Stimulated activated CD8-positive, alpha-beta memory T cell treated with anti-CD3 and anti-CD28 coated beads, Interleukin-15, amount 100 ng/mL, for 24 hours (primary cell): ENCODE measurements around the gene PIAS1.
"Not testable (repeated sequence)": the region's sequence is repeated elsewhere in the genome, so short reads cannot be mapped to it uniquely, and the experiment has no call there.

Source experiments
- DNase-seq: peaks from one replicate; pipeline ENCODE4 v3.0.0-alpha.2; 2020; ENCODE audit warnings: low read depth

PIAS1 gene

DNA sequence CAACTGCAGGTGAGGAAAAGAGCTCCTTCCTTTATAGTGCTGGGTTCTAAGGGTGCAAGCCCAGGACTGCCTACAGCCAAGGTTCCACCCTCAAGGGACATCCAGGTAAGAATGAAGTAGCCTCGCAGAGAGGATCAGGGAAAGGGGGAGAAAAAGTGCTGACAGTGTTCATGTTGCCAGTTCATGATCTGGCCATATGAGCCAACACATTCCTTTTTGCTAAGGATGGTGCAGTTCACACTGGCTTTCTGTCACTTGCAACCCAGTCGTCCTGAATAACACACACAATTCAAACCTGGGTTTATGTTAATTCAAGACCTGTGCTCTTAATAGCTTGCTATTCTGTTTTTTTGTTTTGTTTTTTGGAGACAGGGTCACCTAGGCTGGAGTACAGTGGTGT, 166.4 kb downstream of the PIAS1 start:
- no peak for DNase-seq

DNA sequence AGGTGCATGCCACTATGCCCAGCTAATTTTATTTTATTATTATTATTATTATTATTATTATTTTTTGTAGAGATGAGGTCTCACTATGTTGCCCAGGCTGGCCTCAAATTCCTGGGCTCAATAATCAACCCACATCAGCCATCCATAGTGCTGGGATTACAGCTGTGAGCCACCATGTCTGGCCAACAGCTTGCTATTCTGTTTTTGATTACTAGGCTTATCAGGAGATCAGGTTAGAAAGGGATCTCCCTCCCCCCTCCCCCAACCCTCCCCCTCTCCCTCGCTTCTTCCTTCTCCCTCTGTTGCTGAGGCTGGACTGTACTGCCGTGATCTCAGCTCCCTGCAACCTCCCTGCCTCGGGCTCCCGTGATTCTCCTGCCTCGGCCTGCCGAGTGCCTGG, 166.9 kb downstream of the PIAS1 start:
- DNase-seq = no peak

DNA sequence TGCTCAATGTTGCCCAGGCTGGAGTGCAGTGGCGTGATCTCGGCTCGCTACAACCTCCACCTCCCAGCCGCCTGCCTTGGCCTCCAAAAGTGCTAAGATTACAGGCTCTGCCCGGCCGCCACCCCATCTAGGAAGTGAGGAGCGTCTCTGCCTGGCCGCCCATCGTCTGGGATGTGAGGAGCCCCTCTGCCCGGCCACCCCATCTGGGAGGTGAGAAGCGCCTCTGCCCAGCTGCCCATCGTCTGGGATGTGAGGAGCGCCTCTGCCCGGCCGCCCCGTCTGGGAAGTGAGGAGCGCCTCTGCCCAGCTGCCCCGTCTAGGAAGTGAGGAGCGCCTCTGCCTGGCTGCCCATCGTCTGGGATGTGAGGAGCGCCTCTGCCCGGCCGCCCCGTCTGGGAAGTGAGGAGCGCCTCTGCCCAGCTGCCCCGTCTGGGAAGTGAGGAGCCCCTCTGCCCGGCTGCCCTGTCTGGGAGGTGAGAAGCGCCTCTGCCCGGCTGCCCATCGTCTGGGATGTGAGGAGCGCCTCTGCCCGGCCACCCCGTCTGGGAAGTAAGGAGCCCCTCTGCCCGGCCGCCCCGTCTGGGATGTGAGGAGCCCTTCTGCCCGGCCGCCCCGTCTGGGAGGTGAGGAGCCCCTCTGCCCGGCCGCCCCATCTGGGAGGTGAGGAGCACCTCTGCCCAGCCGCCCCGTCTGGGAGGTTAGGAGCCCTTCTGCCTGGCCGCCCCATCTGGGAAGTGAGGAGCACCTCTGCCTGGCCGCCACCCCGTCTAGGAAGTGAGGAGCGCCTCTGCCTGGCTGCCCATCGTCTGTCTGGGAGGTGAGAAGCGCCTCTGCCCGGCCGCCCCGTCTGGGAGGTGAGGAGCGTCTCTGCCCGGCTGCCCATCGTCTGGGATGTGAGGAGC, 167.7 kb downstream of the PIAS1 start:
- not testable (repeated sequence) for DNase-seq

DNA sequence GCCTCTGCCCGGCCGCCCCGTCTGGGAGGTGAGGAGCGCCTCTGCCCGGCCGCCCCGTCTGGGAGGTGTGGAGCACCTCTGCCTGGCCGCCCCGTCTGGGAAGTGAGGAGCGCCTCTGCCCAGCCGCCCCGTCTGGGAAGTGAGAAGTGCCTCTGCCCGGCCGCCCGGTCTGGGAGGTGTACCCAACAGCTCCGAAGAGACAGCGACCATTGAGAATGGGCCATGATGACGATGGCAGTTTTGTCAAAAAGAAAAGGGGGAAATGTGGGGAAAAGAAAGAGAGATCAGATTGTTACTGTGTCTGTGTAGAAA, 168.3 kb downstream of the PIAS1 start:
- not testable (repeated sequence) for DNase-seq

DNA sequence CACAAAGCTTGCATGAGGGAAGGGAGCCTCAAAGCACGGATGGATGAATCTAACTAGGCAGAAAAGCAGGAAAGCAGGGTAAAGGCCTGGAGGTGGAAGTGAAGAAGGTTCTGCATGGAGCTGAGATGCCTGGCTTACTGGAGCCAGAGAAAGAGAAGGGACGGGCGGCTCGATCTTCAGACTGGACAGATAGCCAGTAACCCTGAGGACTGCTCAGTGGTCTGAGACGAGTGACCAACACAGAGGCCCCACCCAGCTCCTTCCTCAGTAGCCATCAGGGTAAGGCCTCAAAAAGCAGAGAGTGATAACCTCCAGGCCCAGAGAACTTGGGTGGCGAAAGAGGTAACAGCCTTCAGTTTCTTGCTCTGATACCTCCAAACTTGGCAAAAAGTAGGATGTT, 169.1 kb downstream of the PIAS1 start:
- DNase-seq = no peak

DNA sequence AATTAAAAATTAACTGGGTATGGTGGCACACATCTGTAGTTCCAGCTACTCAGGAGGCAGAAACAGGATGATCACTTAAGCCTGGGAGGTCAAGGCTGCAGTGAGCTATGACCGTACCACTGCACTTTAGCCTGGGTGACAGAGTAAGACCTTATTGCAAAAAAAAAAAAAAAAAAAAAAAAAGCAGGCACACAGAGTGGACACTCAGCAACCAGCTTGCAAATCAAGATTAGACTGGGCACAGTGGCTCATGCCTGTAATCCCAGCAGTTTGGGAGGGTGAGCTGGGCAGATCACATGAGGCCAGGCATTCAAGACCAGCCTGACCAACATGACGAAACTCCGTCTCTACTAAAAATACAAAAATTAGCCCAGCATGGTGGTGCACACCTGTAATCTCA, 170.0 kb downstream of the PIAS1 start:
- DNase-seq = no peak

DNA sequence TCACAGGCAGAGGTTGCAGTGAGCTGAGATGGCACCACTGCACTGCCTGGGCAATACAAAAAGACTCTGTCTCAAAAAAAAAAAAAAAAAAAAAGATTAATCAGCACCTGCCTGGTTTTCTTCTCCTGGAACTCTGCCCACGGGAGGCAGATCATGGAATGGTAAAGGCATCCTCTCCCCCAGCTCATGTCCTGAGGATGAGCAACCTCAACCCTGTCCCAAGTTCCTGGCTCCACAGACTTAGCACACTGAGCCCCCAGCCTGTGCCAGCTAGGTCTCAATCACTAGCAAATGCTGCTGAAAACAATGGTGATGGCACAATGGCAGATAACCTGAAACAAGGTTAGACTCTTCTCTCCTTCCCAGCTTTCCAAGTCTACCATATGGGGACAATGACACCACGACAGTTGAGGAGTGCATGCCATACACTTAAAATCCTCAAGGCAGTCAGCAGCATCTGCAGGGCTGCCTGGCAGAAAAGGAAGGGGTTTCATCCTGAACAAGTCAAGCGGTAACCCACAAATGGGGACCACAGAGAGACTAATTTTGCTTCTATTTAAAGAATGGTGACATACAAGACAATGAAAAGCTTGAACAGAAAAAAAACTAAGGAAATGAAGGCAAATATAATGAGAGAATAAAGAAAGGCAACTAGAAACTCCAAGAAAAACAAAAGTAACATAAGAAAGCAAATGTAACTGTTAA, 170.6 kb downstream of the PIAS1 start:
- no peak for DNase-seq

DNA sequence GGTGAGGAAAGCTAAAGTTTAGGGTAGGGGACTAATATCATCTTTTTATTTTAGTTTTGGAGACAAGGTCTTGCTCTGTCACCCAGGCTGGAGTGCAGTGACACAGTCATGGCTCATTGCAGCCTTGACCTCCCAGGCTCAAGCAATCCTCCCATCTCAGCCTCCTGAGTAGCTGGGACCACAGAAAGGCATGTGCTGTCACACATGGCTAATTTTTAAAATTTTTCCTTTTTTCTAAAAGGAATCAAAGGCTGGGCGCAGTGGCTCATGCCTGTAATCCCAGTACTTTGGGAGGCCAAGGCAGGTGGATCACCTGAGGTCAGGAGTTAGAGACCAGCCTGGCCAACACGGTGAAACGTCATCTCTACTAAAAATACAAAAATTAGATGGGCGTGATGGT, 171.3 kb downstream of the PIAS1 start:
- DNase-seq = not testable (repeated sequence)

DNA sequence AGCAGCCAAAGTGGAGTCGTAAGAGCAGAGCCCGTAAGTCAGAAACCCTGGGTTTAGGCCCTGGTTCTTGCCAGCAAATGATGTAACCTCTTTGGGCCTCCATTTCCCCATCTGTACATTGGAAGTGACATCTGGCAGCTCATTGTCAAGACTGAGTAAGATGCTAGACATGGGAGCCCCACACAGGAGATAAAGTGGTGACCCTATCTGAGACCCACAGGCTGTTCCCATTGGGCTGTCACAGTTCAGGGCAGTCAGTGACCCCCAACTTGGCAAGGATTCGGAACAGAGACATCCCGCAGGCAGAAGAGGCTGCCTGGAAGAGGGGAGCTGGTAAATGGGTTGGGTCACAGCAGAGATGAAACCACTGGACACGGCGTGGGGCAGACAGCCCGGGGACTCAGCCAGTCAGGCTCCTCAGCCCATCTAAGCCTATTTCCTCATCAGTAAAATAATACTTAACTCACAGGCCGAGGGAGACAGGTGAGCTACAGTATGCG, 173.6 kb downstream of the PIAS1 start:
- no peak for DNase-seq

DNA sequence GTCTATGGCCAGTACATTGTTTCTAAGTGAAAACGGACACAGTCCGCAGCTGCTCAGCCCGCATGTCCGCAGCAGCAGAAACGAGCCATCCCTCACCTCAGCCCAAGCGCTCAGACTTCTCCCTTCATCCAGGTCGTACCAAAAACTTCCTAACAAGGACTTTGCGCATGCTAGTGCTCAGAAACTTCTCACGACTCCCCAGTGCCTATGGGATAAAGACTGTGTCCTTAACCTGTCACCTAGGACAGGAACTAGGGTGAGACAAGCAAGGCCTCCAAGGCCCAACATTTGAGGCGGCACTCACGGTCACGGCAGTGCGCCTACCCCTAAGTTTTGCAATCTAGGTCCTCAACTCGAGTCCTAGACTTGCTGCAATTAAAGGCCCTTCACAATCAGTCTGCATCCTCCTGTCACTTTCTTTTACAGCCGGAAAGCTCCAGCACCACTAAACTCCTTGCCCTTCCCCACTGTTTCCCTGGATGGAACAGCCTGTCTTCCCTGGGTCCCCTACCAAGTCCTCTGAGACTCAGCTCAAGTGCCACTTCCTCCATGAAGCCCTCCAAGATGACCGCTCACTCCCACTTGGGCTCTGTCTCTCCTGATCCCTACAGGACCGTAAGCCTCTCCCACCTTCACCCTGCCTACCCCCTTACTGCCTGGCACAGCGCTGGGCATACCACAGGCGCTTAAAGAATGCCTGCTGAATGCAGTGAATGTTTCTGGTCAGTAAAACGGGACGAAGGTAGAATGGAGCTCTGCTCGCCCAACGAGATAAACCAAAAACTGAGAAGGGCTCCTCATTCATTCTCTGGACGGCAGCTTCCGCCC, 174.2 kb downstream of the PIAS1 start:
- no peak for DNase-seq

DNA sequence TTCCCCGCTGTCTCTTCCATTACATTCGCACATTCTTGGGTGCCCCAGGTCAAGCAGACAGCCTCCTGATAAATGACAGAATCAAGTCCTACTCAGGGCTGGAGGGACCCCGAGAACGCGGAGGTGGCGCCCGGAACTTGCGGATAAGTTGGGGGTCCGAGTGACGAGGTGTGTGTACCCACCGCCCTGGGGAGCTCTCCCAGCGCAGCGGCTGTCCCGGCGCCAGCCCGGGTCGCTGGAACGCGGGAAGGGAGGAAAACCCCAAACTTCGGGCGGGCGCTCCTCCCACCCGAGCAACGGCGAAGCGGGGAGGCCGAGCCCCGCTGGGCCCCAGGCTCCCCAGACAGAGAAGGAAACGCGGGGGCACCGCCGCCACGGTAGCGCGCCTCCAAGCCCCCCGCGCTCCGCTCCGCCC, 174.9 kb downstream of the PIAS1 start:
- no peak for DNase-seq

DNA sequence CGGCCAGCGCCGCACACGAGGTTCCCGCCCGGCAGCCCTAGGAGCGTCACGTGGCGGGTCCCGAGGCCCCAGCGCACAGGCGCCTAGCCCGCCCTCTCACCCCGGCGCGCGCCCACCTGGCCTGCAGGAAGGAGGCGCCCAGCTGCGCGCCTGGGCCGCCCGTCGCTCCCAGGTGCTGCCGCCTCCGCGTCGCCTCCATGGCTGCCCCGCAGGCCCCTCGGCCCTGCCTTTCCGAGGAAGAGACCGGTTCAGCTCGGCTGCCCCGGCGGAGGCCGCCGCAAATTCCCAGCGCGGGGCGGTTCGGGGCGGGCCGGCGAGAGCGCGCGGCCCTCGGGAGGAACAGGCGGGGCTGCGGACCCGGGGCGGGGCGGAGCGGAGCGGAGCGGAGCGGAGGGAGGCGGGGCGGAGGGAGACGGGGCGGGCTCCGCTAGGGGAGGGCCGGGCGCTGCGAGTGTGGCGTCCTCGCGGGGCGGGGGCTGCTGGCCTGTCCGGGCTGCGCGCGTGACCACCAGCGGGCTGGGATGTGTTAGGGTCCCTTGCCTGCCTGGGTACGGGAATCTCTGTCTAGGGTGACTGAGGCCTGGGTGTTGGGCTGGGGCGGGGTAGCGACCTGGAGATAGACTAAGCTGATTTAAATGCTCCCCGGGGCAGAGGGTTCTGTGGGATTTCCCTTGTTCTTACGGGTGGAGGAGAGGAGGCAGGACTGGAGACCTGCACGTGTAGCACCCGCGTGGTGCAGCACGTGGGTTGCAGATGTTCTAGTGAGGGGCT, 175.5 kb downstream of the PIAS1 start, which contains the start of gene CLN6:
TSS of gene CLN6 (minus strand) at position 343 of the 771 bp plus-strand sequence. CDS start at position 199, 144 bp downstream.
- DNase-seq = peak; percentile 66

DNA sequence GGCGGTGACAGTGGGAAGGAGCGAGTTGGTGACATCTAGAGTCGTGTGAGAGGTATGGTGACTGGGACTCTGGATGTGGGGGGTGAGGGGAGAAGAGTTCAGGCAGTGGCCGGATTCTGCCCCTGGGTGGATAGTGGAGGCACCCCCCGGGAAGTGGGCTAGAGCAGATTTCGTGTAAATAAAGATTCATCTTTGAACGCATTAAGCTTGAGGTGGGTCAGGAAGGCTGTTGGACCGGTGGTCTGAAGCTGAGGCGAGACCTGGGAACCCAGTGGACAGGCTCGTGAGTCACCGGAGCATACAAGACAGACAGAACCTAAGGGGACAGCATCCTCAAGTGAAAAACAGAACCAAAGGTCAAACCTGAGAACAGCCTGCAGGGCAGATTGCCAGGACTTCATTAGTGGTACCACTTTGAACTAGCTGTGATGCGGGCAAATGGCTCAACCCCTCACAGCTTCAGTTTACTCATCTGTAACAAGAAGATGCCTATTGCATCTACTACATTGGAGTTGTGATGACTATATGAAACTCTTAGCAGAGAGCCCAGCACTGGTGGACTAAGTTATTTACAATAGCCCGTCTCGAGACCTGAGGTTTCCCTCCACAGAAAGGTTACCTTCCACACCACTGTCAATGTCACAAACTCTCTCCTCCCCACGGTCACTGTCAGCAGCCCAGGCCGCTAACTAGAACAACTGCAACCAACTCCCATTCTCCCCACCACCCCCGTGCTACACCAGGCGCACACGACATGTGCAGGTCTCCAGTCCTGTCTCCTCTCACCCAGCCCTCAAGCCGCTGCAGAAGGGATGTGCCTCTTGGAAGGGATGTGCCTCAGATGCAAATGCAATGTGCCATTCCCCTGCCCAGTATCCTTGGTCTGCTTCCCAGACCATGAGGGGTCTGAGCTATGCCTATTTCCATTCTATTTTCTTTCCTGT, 176.3 kb downstream of the PIAS1 start:
- no peak for DNase-seq

DNA sequence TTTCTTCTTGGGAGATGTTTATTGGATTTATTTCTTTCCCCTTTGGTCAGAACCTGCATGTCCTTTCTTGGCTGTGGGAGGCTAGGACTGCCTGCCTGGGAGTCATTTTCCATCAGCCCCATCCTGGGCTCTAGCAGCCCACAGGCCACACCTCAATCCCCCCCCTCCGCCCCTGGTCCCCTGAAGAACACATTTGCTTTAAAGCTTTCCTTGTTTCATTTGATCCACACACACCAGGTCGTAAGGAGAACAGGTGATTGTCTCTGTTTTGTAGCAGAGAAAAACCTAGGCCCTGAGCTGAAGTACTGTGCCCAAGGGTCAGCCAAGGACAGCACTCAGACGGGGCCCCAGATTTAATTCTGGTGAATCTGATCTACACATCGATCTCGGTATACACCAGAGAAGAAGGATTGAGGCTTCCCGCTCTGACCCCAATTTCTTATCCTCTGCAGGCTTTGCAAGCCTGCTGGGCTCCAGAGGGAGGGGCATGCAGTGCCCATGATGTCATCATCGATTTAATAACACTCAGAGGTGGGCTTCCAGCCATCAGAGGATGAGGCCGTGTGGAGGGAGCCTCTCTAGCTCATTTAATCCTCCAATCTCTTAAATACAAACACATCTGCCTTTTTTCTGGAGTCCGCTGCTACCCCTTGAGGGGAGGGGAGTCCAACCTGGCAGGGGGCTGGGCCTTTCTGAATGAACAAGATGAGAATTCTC, 177.1 kb downstream of the PIAS1 start:
- DNase-seq = no peak

DNA sequence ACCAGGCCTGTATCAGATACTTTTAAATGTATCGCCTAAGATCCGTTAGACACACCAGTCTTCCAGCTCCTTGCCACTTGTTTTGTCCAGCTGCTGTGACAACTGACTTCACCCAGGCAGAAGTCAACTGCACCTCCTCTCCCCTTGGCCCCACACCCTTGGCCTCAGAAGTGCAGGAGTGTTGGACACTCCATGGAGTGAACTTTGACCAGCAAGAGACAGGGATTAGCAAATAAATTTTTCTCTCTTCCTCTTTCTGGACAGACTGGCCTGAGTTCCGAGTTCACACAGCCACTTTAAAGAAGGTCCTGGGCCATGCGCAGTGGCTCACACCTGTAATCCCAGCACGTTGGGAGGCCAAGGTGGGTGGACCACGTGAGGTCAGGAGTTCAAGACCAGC, 178.3 kb downstream of the PIAS1 start:
- no peak for DNase-seq

DNA sequence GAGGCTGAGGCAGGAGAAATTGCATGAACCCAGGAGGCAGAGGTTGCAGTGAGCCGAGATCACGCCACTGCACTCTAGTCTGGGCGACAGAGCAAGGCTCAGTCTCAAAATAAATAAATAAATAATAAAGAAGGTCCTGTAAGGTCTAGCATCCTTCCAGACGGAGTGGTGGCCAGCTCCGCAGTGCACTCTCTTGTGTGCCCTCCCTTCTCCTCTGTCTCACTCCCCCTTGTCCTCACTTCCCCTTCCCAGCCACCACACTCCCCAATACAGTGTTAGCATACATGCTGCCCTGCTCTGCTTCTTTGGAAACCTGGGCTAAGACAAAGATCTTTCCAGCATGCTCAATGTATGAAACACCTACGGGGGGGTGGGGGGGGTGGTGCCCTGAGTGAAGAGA, 178.8 kb downstream of the PIAS1 start:
- no peak for DNase-seq

DNA sequence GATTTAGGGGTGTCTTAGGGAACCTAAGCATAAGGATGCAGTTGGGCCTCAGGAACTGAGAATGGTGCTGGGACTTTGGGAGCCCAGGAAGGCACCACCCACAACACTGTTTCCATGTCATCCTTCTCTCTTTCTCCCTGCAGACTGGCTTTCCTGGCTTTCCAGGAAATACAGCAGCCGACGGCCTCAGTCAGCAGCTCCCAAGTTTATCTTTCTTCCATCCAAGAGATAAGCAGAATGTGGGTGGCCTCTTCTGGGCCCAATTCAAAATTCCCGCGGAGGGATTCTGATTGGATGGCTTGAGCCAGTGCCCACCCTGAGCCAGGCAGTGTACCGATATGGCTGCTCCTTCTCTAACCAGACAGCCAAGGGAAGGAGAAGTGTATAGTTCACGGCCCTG, 179.9 kb downstream of the PIAS1 start:
- no peak for DNase-seq

DNA sequence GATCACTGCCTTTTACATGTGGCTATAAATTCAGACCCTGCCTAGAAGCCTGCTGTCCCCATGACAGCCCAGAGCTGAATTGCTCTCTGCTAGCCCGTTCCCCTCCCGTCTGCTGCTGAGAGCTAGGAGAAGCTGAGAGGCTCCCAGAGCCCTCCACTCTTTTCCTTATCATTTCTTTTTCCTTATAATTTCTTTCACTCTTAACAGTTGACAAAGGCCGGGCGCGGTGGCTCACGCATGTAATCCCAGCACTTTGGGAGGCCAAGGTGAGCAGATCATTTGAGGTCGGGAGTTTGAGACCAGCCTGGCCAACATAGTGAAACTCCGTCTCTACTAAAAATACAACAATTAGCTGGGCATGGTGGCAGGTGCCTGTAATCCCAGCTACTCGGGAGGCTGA, 180.4 kb downstream of the PIAS1 start:
- not testable (repeated sequence) for DNase-seq

DNA sequence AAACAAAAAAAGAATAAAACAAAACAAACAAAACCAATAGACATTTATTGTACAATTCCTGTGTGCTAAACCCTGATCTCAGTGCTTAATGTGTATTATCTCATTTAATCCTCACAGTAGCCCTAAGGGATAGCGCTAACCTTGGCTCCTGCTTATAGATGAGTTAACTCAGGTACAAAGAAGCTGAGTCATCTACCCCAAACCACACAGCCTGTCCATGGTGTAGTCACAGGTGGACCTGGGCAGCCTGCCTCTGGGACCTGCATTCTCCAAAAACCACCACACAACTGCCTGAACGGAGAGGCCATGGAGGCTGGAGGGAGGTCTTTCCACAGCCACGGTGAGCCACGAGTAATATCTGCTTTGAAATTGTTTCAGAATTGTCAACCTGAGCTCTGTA, 180.9 kb downstream of the PIAS1 start:
- no peak for DNase-seq

DNA sequence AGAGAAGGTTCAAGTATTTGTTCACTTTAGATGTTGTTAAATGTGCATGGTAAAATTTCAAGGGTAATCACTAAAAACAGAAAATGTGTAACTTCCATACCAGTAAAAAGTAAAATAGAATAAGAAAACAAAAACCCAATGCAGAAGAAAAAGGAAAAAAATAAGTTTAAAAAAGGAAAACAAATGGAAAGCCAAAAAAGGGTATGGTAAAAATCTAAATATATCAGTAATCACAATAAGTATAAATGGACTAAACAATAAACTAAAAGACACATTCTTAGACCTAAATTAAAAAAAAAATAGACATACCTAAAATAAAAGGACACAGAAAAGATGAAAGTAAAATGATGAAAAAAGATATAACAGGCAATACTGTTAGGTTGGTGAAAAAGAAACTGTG, 184.9 kb downstream of the PIAS1 start:
- no peak for DNase-seq
